Stomach (tissue), 4 donors: ENCODE measurements around the gene CDCP2.

Source experiments
- EP300 ChIP-seq: sonication (generic); formaldehyde crosslinking; IDR thresholded peaks from one replicate; pipeline ENCODE4 v1.6.1; 2017; ENCODE audit warnings: antibody characterized with exemption
- POLR2A ChIP-seq, 4 donors: fragments of 450-650 bp; IDR thresholded peaks; one replicate each; pipeline ENCODE4 v1.6.1; 2016; ENCODE audit warnings: antibody characterized with exemption in 4 of 4, control low read depth in 2 of 4, mild to moderate bottlenecking in 1 of 4, moderate library complexity in 1 of 4
- POLR2AphosphoS5 ChIP-seq, 3 donors: sonication (generic); formaldehyde crosslinking; IDR thresholded peaks; one replicate each; pipeline ENCODE4 v1.6.1; 2016; ENCODE audit warnings: antibody characterized with exemption in 3 of 3
- TF ChIP-seq, protein P1 (sequence below), 7 experiments: fragments of 450-650 bp in 4 of 7; fragments of 200-600 bp in 3 of 7; sonication (generic) in 3 of 7; IDR thresholded peaks; one replicate each; pipeline ENCODE4 v1.5.1; 2016 to 2019; ENCODE audit warnings: antibody characterized with exemption in 7 of 7, control low read depth in 2 of 7, mild to moderate bottlenecking in 1 of 7

DNA sequence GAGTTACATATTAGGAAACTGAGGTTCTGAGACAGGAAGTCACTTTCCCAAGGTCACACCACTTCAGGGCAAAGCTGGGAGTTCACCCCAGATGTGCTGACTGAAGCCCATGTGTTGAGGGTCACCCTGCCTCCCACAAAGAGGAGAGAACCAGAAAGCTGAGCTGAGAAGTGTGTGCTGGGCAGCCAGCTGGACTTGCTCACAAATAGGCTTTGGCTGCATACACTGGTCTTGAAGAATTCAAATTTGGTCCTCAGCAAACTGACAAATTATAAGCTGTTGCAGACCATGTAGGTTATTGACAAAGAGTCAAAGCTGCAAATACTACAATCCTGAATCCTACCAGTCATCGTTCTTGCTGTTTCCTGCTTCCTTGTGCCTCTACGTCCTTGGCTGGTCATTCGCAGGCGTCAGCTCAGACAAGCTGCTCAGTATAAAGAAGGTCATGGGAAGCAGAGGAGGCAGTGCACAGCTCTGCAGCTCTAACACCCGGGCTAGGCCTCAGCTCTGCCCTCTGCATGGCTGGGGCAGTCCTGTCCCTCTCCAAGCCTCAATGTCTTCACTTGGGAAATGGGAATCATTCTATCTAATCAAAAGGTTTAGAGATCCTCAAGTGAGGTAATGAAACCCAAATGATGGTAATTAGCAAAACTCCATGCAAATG lies 40.0 kb downstream of the CDCP2 start:
- TF ChIP-seq POLR2A (IDR thresholded peaks at IDR 0.05) (no peak), EP300 (no peak), POLR2AphosphoS5 (IDR thresholded peaks at IDR 0.05) (no peak)
- TF ChIP-seq, protein P1, sequence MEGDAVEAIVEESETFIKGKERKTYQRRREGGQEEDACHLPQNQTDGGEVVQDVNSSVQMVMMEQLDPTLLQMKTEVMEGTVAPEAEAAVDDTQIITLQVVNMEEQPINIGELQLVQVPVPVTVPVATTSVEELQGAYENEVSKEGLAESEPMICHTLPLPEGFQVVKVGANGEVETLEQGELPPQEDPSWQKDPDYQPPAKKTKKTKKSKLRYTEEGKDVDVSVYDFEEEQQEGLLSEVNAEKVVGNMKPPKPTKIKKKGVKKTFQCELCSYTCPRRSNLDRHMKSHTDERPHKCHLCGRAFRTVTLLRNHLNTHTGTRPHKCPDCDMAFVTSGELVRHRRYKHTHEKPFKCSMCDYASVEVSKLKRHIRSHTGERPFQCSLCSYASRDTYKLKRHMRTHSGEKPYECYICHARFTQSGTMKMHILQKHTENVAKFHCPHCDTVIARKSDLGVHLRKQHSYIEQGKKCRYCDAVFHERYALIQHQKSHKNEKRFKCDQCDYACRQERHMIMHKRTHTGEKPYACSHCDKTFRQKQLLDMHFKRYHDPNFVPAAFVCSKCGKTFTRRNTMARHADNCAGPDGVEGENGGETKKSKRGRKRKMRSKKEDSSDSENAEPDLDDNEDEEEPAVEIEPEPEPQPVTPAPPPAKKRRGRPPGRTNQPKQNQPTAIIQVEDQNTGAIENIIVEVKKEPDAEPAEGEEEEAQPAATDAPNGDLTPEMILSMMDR (IDR thresholded peaks at IDR 0.05), result no peak
